GM19099 (cell line): ENCODE data around the gene IFIT1B.
A peak's percentile ranks its signal among the peaks of the same experiment; 100 is the strongest.

ENCODE experiments used
- POLR2A ChIP-seq: IDR thresholded peaks from 3 replicates; pipeline ENCODE4 v1.6.1; 2011; ENCODE audit warnings: low read depth; ENCODE audit not compliant: insufficient read length; ENCODE audit errors: extremely low read depth

The IFIT1B gene

GRCh38 chr10:89392974-89393373, 15.1 kb downstream of the IFIT1B start:
- no peak for TF ChIP-seq POLR2A

GRCh38 chr10:89393898-89394297, 16.0 kb downstream of the IFIT1B start:
- TF ChIP-seq POLR2A = no peak

GRCh38 chr10:89395141-89395540, 17.3 kb downstream of the IFIT1B start:
- no peak for TF ChIP-seq POLR2A

- TF ChIP-seq POLR2A = no peak
These were observed 20.3 kb downstream of the IFIT1B start for GRCh38 chr10:89398003-89398749.

- no peak for TF ChIP-seq POLR2A
These were observed 22.1 kb downstream of the IFIT1B start for GRCh38 chr10:89399956-89400355.

GRCh38 chr10:89403043-89403442, 25.2 kb downstream of the IFIT1B start:
- no peak for TF ChIP-seq POLR2A

- TF ChIP-seq POLR2A = no peak
These were observed 26.5 kb downstream of the IFIT1B start for GRCh38 chr10:89404104-89405047.

- no peak for TF ChIP-seq POLR2A
These were observed 35.6 kb downstream of the IFIT1B start for GRCh38 chr10:89413398-89413912.

GRCh38 chr10:89414146-89414878, 36.5 kb downstream of the IFIT1B start, which contains the start of gene IFIT5:
Gene IFIT5, plus strand, starts transcription at chr10:89414568. Its CDS starts 231 bp downstream, at chr10:89414799.
- TF ChIP-seq POLR2A = peak; percentile 72

- TF ChIP-seq POLR2A = no peak
These were observed 37.3 kb downstream of the IFIT1B start for GRCh38 chr10:89414879-89415821.

- no peak for TF ChIP-seq POLR2A
These were observed 38.6 kb downstream of the IFIT1B start for GRCh38 chr10:89416465-89416864.

GRCh38 chr10:89419548-89419947, 41.7 kb downstream of the IFIT1B start:
- TF ChIP-seq POLR2A = no peak

- no peak for TF ChIP-seq POLR2A
These were observed 43.2 kb downstream of the IFIT1B start for GRCh38 chr10:89421018-89421476.

- no peak for TF ChIP-seq POLR2A
These were observed 47.1 kb downstream of the IFIT1B start for GRCh38 chr10:89425000-89425399.
